Lung (tissue), 12 donors: Measurements from ENCODE around the gene CYP19A1. TPM values are rescaled to one million over a fixed set of nuclear protein-coding genes. Genes with fewer than 3 reads are reported as not detected.

Experiments
- ATAC-seq: fragments of 200-7000 bp; cut with Tn5 transposase; one replicate; pipeline ENCODE4 v1.9.1; 2020; ENCODE audit warnings: moderate number of reproducible peaks; ENCODE audit not compliant: insufficient read depth, low FRiP score
- DNase-seq, 3 donors: peaks; one replicate each; pipeline ENCODE4 v3.0.0-alpha.2; 2013 to 2017
- H3K27ac ChIP-seq, 2 donors: one replicate each; pipeline ENCODE4 v1.5.1; 2013; ENCODE audit warnings: mild to moderate bottlenecking in 2 of 2, moderate library complexity in 2 of 2, control low read depth in 1 of 2, inconsistent platforms in 1 of 2, low read depth in 1 of 2, low read length in 1 of 2
- H3K27me3 ChIP-seq, 3 donors: one replicate each; pipeline ENCODE4 v1.5.1; 2013; ENCODE audit warnings: low read length in 2 of 3; ENCODE audit not compliant: control insufficient read depth in 3 of 3, insufficient read depth in 3 of 3
- H3K36me3 ChIP-seq, 4 donors: one replicate each; pipeline ENCODE4 v1.5.1; 2013; ENCODE audit warnings: low read length in 4 of 4, mild to moderate bottlenecking in 1 of 4, moderate library complexity in 1 of 4; ENCODE audit not compliant: control insufficient read depth in 4 of 4, insufficient read depth in 4 of 4
- H3K4me1 ChIP-seq, 5 donors: one replicate each; pipeline ENCODE4 v1.5.1; 2013; ENCODE audit warnings: low read length in 5 of 5, mild to moderate bottlenecking in 2 of 5, moderate library complexity in 1 of 5; ENCODE audit not compliant: control insufficient read depth in 5 of 5, insufficient read depth in 5 of 5
- H3K4me3 ChIP-seq: one replicate; pipeline ENCODE4 v1.5.1; 2013; ENCODE audit warnings: mild to moderate bottlenecking, control low read depth, moderate library complexity
- H3K9ac ChIP-seq, 2 donors: one replicate each; pipeline ENCODE4 v1.5.1; 2013; ENCODE audit warnings: low read length in 2 of 2, control low read depth in 1 of 2; ENCODE audit not compliant: insufficient read depth in 1 of 2
- H3K9me3 ChIP-seq, 4 donors: one replicate each; pipeline ENCODE4 v1.5.1; 2013; ENCODE audit warnings: low read length in 3 of 4, mild to moderate bottlenecking in 1 of 4, moderate library complexity in 1 of 4; ENCODE audit not compliant: control insufficient read depth in 4 of 4, insufficient read depth in 3 of 4
- CTCF ChIP-seq: IDR thresholded peaks from 2 replicates; pipeline ENCODE4 v1.5.1; 2012; ENCODE audit warnings: mild to moderate bottlenecking; ENCODE audit errors: control extremely low read depth, extremely low read depth
- WGBS, 2 donors: extraction: QIAGEN DNeasy Blood & Tissue Kit; methylation state at CpG; one replicate each; pipeline ENCODE4 v1.1.7; 2013; 5-methylcytosine and 5-hydroxymethylcytosine counted together
- polyA plus RNA-seq, 2 donors: library from polyadenylated mRNA; stranded (reverse); fragments of 200-250 nt; gene quantifications; one replicate each; pipeline ENCODE4 v1.2.1, GENCODE V29; 2013
- total RNA-seq, 2 donors: library from RNA; depleted of rRNA in 1 of 2; stranded (reverse); fragments of >200 nt in 1 of 2; gene quantifications; one replicate each; pipeline ENCODE4 v1.2.1, GENCODE V29; 2014 to 2021
- donor health status: control.
- donor health status: control.
- donor health status: Bipolar disorder and iron deficiency.
- donor health status: healthy.
- donor health status: DM: yes; HTN: yes; CAD: no.

CYP19A1 gene
- total and polyA plus RNA-seq, 4 donors, result 0.37 to 9.6 (median 2.4) TPM

DNA sequence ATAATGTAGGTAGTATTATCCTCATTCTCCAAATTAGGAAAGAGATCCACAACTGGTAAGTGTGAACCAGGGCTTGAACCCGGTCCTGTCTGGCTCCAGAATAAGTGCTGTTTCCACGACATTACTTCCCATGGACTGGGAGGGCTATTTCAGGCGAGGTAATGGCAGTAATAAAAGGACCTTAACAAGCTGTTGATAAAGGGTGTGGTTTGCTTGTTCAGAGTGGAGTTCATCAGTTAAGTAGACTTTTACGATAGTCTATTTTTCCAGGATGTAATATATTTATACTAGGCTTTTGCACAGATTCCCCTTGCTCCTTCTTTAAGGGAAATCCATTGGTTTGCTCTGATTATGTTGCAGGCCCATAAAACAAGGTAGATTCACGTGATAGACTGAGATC is 155.3 kb downstream of the CYP19A1 start:
- Histone ChIP-seq H3K4me3 (no peak overlapping the region), H3K27ac (no peak overlapping the region), H3K36me3 (no peaks in the 10 kb centered on the region), H3K9ac (no peak overlapping the region), H3K27me3 (no peaks in the 10 kb centered on the region), H3K9me3 (no peaks in the 10 kb centered on the region), H3K4me1 (peaks cover 0 to 7% (median 0%) of the 10 kb centered on the region in 5 donors)
- WGBS, 2 donors, result 75 to 89% methylated on average over 5 of the region's 5 CpGs
- ATAC-seq, result no peak
- TF ChIP-seq CTCF, result no peak
- DNase-seq, result no peak

DNA sequence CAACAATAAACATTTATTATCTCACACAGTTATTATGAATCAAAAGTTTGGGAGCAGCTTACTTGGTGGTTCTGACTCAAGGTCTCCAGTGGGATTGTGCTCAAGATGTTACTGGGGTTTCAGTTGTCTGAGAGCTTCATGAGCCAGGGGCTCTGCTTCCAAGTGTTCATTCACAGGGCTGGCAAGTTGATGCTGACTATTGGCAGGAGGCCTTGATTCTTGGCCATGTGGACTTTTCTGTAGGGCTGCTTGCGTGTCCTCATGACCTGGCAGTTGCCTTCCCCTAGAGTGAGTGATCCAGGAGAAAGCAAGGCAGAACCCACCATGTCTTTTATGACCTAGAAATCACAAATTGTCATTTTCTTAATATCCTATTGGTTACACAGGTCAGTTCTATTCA is 156.5 kb downstream of the CYP19A1 start:
- Histone ChIP-seq H3K36me3 (no peaks in the 10 kb centered on the region), H3K4me3 (no peak overlapping the region), H3K9ac (no peak overlapping the region), H3K27me3 (no peaks in the 10 kb centered on the region), H3K4me1 (peaks cover 0 to 7% (median 0%) of the 10 kb centered on the region in 5 donors), H3K9me3 (no peaks in the 10 kb centered on the region), H3K27ac (no peak overlapping the region)
- DNase-seq (no peak), ATAC-seq (no peak)
- WGBS, 2 donors, result 0 to 2% methylated on average over 1 of the region's 1 CpG
- no peak for TF ChIP-seq CTCF

GRCh38 chr15:51181221-51181620 is 157.2 kb downstream of the CYP19A1 start:
- no peak for ATAC-seq
- TF ChIP-seq CTCF, result no peak
- Histone ChIP-seq H3K36me3 (no peaks in the 10 kb centered on the region), H3K4me3 (no peak overlapping the region), H3K27ac (no peak overlapping the region), H3K9me3 (no peaks in the 10 kb centered on the region), H3K4me1 (peaks cover 0 to 7% (median 0%) of the 10 kb centered on the region in 5 donors), H3K27me3 (no peaks in the 10 kb centered on the region), H3K9ac (no peak overlapping the region)
- 91 to 92% methylated on average over 3 of the region's 3 CpGs for WGBS, 2 donors
- DNase-seq, result no peak

- H3K36me3 ChIP-seq, result no peaks in the 10 kb centered on the region
- DNase-seq (no peak), ATAC-seq (no peak)
- H3K27me3 ChIP-seq, result no peaks in the 10 kb centered on the region
- no peak overlapping the region for H3K27ac ChIP-seq
- H3K9me3 ChIP-seq, result no peaks in the 10 kb centered on the region
- H3K4me1 ChIP-seq, result peaks cover 0 to 7% (median 0%) of the 10 kb centered on the region in 5 donors
- no peak overlapping the region for H3K9ac ChIP-seq
- TF ChIP-seq CTCF, result no peak
- 69 to 85% methylated on average over 1 of the region's 1 CpG for WGBS, 2 donors
- no peak overlapping the region for H3K4me3 ChIP-seq
Measured at GRCh38 chr15:51180534-51180933, 157.9 kb downstream of the CYP19A1 start.
